GM19240 (cell line): ENCODE measurements around the gene GRK5.

Experiments
- DNase-seq: peaks from one replicate; pipeline ENCODE4 v3.0.0; 2011; ENCODE audit warnings: low spot score; ENCODE audit not compliant: insufficient read length

Gene GRK5

DNA sequence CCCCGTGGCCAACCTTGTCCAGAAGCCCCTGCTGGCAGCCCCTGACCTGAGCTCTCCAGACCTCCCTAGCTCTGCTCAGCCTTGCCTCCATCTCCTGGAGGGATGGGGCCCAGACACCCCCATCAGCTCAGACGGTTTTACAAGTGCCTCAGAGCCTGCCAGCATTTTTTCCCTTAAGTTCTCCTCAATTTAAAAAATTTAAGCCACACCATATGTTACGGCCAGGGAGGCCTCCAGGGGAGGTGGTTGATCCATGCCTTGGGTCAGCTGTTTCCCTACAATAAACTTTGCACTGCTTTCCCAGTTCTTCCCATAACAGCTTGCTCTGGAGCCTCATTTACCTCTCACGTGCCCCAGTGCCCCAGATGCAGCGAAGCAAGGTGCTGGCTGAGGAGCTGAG is 191.6 kb downstream of the GRK5 start:
- no peak for DNase-seq

DNA sequence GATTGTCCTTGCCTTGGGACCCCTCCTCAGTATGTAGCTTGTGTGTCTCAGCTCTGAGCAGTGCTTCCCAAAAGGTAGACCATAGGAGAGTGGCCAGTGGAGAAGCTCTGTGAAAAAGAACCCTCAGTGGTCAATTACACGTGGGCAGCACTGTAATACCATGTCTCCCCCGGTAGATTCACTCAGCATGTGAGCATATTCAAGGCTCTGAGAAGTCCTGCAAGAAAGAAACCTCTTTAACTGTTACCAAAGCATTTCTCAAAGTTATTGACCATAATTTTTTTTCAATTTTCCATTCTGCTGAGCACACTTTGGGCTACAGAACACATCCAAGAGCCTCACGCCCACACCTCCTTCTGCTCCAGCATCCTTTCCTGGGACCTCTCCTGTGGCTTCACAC is 192.1 kb downstream of the GRK5 start:
- no peak for DNase-seq

DNA sequence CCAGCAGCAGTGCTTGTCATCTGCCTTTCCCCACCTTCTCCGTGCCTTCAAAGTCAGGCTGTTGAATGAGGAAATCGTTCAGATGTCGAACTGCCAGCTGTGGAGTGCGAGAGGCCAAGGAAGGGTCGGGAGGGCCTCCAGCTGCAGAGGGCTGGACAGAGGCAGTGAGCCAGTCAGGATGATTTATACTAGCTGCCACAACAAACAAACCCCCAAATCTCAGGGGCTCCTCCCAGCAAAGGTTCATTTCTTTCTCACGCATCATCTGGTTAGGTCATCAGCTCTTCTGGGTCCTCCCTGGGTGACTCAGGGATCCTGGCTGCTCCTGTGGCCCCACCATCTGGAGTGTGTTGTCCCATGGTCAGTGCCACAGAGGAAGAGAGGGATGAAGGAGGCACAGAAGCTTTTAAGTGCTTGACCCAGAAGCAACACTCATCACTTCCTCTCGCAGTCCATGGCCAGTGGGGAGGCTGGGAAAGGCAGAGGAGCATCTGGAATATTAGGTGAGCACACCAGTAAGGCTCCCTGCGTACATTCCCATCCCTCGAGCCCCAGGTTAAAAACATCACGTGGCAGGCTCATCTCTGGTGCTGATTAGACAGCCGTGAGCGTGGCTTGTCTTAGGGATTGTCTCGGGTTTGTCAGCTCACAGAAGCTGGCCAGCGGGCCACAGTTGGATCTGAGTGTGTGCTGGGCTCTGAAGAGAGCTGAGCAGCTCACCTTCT is 194.5 kb downstream of the GRK5 start:
- DNase-seq: no peak

DNA sequence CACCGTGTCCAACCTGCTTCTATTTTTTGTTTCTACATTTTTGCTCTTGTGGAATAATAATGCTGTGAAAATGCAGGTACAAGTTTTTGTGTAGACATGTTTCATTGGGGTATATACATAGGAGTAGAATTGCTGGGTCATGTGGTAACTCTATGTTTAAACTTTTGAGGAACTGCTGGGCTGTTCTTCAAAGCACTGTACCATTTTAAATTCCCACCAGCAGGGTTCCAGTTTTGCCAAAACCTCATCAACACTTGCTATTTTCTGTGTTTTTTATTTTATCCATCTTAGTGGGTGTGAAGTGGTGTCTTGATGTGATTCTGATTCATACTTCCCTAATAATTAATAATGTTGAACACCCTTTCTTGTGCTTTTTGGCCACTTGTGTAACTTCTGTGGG is 196.6 kb downstream of the GRK5 start:
- no peak for DNase-seq

DNA sequence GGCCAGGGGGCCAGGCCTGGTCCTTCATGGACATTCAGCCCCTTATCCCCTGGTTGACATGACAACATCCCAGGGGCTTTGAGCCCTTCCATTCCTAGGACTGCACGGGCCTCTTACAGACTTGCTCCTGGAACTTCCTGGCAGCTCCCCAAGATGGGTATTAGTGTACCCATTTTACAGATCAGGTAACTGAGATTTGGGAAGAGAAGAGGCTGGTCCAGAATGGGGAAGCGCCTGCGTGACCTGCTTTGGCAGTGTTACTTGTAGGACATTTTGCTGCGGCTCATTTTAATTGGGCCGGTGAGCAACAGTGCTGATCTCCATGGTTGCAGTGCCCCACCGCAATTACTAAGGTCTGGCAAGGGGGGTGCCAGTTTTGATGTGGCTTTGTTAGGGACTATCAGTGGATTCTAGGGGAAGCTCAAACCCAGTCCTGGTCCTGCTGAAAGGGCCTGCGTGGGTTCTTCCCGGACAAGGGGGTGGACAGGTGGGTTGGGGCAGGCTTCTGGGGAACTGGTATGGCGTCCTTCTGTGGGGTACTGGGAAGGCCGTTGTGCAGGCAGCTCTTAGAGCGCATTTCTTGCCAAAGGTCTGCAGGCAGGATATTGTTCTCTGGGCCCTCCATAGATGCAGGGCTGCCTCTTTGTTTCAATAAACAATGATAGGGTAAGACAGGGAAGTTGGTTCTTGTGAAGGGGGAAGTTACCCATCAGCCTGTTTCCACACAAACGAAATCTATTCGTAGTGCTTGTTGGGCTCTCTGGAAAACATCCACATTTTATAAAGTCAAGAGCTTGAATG is 197.5 kb downstream of the GRK5 start:
- DNase-seq: no peak

DNA sequence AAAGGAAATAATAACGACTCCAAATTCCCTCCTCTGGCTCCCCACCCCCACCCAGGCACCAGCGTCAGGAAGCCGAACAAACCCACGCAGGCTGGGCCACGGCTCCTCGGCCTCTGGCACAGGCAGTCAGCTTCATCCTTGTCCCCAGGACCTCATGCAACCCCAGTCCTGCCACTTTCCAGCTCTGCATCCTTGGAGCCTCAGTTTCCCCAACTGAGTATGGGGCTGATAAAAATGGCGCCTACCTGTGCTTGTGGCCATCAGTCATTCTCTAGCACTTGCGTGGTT is 198.1 kb downstream of the GRK5 start:
- DNase-seq: no peak

DNA sequence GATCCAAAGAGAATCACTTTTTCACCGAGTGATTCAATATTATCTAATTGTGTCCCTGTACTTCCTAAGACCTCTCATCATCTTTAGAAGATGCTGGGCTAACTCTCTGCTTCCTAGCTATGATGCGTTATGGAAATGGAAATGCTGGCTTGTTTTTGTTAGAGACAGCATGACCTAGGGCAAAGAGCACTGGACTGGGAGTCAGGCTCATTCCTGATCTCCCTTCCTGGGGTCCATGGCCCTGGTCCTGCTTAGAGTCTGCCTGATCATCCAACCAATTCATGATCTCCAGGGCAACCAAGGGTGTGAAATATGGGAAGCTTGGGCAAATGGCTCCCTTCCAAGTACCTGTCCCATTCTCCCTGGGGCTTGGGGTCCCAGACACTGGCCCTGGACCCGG is 198.8 kb downstream of the GRK5 start:
- no peak for DNase-seq

DNA sequence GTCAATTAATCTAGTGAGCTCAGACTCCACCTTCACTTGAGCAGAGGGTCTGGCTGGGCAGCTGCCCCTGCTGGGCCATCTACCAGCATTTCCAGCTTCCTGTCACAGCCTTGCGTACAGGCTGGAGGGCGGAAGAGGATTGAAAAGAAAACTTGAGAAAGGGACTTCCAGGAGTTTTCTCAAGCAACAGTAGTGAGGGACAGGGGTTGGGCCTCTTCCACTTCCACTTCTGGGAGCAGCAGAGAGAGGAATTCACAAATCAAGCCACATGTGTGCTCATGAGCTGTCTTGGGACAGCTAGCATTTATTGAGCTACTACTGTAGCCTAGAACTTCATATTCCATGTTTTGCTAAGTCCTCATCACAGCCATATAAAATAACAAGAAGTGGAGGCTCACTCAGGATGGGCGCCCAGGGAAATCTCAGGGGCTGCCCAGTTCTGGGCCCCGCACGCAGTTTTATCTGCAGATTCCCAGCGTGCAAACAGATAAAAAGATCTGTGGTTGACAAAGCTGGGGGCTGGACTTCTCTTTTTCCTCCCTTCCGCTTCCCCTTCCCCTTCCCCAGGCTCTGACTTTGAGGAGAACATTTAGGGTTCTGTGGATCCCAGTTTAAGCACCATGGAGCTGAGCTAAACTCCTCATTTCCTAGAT is 199.4 kb downstream of the GRK5 start:
- DNase-seq: no peak

DNA sequence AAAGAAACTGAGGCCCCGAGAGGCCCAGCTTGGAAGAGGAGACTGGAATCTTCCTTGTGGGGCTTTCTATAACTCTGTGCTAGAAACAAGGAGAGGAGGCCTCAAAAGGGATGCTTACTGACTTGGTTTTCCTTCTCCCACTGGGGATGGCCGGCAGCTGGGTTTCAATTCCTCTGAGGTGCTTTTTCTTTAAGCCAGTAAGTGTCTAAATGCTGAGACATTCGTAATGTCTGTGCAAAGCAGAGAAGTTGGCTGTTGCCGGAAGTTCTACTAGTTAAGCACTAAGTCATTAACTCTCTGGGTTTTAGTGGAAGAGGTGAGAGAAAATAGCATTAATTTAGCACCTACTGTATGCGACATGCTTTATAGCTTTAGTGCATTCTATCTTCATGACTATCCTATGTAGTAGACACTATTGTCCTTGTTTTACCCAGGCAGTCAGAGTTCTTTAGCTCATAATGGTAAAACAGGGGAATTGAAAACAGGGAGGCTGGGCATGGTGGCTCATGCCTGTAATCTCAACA is 199.9 kb downstream of the GRK5 start:
- DNase-seq: no peak

DNA sequence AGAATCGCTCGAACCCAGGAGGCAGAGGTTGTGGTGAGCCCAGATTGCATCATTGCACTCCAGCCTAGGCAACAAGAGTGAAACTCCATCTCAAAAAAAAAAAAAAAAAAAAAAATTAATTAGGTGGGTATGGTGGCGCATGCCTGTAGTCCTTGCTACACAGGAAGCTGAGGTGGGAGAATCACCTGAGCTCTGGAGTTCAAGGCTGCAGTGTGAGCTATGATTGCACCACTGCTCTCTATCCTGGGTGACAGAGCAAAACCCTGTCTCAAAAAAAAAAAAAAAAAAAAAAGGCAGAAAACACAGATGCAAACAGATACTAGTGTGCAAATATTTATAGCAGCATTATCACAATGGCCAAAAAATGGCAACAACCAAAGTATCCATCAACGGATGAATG is 200.7 kb downstream of the GRK5 start:
- no peak for DNase-seq

DNA sequence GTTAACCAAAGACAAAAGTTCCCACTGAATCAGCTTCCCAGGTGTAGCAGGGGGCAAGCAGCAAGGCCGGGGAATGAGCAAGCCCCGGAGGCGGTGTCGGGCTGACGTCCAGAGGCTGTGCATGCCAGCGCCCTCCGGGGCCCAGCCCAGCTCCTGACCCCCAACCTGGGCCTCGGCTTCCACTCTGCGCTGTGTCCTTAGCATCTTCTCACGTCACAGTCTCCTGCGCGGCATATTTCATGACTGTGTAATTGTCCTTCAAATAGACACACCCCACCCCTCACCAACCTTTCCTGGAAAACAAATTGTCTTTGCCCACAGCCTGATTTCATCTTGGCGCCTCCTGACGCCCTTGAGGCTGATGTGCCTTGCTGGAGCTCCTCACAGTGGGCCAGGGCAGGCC is 201.6 kb downstream of the GRK5 start:
- no peak for DNase-seq

DNA sequence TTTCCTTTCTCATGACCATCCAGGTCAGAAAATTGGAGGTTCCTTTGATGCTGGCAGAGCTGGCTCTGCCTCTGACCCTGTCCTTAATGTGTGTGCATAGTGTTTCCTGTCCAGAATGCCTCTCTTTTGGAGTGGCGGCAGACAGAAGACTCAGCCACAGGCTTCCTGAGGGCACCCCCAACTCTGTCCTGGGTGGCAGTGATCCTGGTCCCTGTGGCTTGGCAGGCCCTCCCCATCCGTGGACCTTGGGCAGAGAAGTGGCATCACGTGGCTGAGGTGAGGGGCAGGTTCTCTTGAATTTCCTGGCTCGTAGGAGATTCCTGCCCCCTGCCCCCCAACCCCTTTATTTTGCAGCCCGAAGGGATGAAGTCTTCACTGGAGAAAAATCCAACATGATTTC is 202.0 kb downstream of the GRK5 start:
- DNase-seq: no peak

DNA sequence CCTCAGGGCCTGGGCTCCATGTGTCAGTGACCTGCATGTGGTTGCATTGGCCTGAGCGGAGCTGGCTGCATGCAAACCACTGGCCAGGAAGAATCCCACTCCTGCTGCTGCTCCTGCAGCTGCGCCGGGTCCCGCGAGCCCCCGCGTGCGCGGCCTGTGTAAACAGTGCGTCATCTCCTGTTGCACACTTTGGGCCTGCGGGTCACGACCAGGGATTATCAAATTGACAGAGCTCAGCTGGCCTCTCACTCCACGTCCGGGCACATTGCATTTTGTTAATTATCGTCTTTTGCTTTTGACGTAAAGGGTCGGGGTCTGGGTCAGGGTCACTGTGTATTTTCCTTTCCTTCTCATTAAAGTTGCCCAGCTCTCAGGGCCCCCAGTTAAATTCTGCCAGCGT is 202.5 kb downstream of the GRK5 start:
- DNase-seq: no peak

DNA sequence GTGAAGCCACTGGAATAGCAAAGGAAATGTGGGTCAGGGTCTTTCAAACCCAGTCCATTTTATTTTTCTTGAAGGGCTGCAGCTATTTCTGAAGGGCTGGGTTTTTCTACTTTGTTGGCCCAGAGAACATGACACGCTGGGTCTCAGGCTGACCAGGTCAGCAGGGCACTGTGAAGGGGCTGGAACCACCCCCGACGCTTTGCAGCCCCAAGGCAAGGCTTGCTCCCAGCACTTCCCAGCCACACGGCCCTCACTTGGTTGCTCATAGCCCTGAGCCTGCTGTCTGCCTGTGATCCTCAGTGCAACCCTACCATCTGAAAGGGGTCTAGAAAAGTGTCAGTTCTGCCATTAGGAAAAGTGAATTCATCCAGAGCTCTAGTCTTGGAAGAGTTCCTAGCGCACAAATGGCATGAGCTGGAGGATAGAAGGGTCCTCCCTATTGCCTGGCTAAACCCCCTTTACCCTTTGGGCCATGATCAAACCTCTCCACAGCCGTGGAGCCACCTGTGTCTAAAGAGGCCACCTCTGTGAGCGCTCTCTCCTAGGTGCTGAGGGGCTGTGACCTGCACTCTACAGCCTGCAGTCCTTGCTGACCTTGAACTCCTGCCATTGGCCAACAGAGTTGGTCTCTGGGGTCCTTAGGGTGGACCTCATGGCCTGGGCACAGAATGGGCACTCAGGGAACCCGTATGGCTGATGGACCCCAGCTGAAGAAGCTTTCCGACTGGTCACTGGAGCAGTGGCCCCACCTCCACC is 203.2 kb downstream of the GRK5 start:
- DNase-seq: no peak

DNA sequence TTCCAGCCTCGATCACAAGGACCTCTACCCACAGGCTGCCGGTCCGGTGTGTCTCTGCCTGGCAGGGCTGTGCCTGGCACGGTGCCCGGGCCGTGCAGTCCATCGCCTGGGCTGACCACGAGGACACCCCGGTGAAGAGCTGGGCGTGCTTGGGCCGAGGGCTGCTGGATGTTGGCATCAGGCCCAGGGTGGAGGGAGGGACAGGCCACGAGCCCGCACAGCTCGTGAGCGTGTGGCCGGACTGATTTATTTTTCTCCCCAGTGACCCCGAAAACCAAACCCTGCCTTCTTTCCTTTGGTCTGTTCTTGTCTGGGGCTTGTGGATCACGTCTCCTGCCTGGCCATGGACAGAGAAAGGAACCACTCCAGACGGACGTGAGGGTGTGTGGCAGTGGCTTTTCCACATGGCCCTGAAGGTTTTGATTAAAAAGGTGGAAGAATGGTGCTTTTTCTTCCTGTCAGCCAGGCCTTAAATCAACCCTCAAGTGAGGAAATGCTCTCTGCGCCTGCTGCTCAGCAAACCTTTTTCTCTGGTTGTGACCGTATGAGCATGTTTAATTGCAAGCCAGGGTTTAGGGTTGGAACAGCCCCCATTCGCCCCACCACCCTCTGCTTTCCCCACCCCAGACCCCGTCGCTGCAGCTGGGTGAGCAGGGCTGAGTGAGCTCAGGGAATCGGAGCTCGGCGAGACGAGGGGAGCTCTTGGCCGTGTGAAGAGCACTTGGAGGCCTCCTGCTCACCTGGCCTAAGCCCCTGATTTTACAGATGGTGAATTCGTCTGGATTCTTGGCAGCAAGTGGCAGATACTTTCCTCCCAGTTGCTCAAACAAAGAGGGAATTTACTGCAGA is 205.1 kb downstream of the GRK5 start:
- DNase-seq: no peak

DNA sequence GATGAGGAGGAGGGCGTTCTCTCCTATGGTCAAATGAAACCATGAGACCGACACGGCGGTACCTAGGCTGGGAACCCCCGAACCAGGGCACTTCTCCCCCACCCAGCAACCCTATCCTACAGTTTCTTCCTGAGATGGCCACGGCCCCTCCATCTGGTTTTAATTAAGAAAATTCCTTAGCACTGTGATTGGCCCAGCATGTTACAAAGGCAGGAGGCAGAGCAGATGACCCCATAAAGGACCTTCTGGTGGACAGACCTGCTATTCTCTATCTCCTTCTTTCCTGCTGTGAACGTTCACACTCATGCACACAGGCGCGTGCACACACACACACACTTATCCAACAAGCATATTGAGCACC is 205.7 kb downstream of the GRK5 start:
- DNase-seq: no peak

DNA sequence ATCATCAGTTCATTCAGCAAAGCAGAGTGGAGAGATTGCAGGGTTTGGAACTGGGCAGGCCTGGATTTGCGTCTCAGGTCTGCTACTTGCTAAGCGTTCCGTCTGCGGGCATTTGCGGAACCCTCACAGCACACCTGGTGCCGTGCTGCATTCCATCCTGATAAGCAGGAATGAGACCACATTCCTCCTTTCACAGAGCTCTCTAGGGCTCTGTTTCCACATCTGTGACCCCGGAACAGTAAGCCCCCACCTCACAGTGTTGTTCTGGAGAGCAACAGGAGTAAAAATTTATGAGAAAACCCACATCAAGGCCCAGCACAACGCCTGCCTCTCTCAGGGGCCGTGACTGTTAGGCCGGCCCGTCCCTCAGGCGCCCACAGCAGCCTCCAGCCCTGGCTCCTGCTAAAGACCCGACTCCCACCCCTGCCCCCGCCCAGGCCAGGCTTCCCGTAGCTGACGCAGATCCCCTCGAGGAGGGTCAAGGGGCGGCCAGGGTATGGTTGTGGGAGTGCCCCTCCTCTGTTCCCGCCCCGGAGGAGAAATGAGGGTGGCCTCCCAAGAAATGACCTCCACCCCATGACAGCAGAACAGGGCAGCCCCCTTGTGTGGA is 206.2 kb downstream of the GRK5 start:
- no peak for DNase-seq

DNA sequence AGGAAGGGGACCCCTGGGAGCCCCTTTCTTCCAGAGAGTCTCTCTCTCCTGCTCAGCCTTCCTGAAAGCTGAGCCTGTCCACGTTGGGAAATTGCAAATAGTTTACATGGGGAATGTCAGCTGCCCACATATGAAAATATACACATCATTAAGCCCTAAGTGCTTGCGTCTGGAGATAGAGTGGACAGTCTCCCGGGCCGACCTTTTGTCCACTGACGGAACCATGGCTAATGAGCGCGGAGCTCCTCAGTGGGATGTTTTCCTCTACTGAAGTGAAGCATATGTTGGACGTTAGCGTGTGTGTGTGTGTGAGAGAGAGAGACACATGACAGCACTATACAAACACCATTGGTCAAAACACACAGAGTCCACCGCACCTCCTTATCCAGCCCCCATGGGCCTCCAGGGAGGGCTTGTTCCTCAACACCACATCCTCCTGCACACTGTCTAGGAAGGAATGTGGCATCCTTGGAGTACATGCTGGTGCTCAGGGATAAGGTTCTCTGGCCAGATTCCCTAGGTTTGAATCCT is 206.8 kb downstream of the GRK5 start:
- no peak for DNase-seq

DNA sequence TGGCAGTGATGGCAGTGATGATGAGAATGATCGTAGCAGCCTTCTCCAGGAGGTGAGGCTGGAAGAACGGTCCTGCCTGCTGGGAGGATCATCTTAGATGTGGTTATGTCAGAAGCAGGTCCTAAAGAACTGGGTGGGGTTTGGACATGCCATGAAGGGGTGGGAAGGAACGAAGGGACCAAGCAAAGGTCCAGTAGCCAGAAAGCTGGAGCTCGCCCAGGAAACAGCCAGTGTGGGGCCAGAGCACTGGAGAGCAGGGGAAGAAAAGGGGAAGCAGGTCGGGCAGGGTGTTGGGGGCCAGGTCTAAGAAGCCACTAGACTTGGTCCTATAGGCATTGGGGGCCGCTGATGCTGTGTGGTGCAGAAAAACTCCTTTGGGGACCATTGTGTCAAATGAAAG is 207.8 kb downstream of the GRK5 start:
- no peak for DNase-seq
